Neural cell (in vitro differentiated cells): ENCODE measurements around the gene PSMG4. TPM values are rescaled to one million over a fixed set of nuclear protein-coding genes. Genes with fewer than 3 reads are reported as not detected.

Experiments
- H2AFZ ChIP-seq: fragments of 200-600, 300-800 bp; sonication (generic), shearing (Covaris generic); 2 replicates; pipeline ENCODE4 v1.6.0; 2014; ENCODE audit warnings: low read depth, mild to moderate bottlenecking, antibody characterized with exemption, low read length, moderate library complexity
- H3F3A ChIP-seq: fragments of 200-600 bp; shearing (Covaris generic); 2 replicates; pipeline ENCODE4 v1.6.1; 2016; ENCODE audit warnings: mild to moderate bottlenecking, moderate library complexity, mixed read lengths, antibody characterized with exemption, low read length; ENCODE audit not compliant: insufficient read depth, poor library complexity, severe bottlenecking
- H3K27ac ChIP-seq: fragments of 200-600, 300-800 bp; sonication (generic), shearing (Covaris generic); 2 replicates; pipeline ENCODE4 v1.5.1; 2014; ENCODE audit warnings: mild to moderate bottlenecking, low read length, moderate library complexity
- H3K27me3 ChIP-seq: fragments of 300-800, 200-600 bp; sonication (generic), shearing (Covaris generic); 2 replicates; pipeline ENCODE4 v1.6.0; 2014; ENCODE audit warnings: mild to moderate bottlenecking, low read depth, low read length, moderate library complexity; ENCODE audit not compliant: insufficient read depth
- H3K36me3 ChIP-seq: fragments of 300-800, 200-600 bp; sonication (generic), shearing (Covaris generic); 2 replicates; pipeline ENCODE4 v1.5.1; 2014; ENCODE audit warnings: mild to moderate bottlenecking, antibody characterized with exemption, low read length, moderate library complexity; ENCODE audit not compliant: insufficient read depth
- H3K4me2 ChIP-seq: fragments of 300-800, 200-600 bp; sonication (generic), shearing (Covaris generic); 2 replicates; pipeline ENCODE4 v1.6.0; 2014; ENCODE audit warnings: mild to moderate bottlenecking, low read length
- H3K4me3 ChIP-seq: fragments of 300-800, 200-600 bp; sonication (generic), shearing (Covaris generic); 2 replicates; pipeline ENCODE4 v1.5.1; 2014; ENCODE audit warnings: mild to moderate bottlenecking, low read length, moderate library complexity
- H3K79me2 ChIP-seq: fragments of 200-600 bp; shearing (Covaris generic); replicated peaks from 2 replicates; pipeline ENCODE4 v1.6.0; 2014; ENCODE audit warnings: mild to moderate bottlenecking, low read length, moderate library complexity; ENCODE audit not compliant: insufficient read depth
- H3K9ac ChIP-seq: fragments of 300-800, 200-600 bp; sonication (generic), shearing (Covaris generic); 2 replicates; pipeline ENCODE4 v1.6.1; 2016; ENCODE audit warnings: mild to moderate bottlenecking, low read length, mixed read lengths
- H3K9me2 ChIP-seq: fragments of 200-600 bp; shearing (Covaris generic); 2 replicates; pipeline ENCODE4 v1.6.1; 2016; ENCODE audit warnings: mild to moderate bottlenecking, low read length, mixed read lengths; ENCODE audit not compliant: insufficient read depth
- H3K9me3 ChIP-seq: fragments of 200-600, 300-800 bp; sonication (generic), shearing (Covaris generic); 2 replicates; pipeline ENCODE4 v1.6.1; 2016; ENCODE audit warnings: mild to moderate bottlenecking, mixed run types, low read length, moderate library complexity, mixed read lengths
- H4K20me1 ChIP-seq: fragments of 200-600 bp; shearing (Covaris generic); 2 replicates; pipeline ENCODE4 v1.6.1; 2016; ENCODE audit warnings: mild to moderate bottlenecking, mixed run types; ENCODE audit not compliant: insufficient read depth
- EP300 ChIP-seq: fragments of 450-650 bp; conservative IDR thresholded peaks from 2 replicates; pipeline ENCODE4 v1.6.1; 2014; ENCODE audit warnings: antibody characterized with exemption, mild to moderate bottlenecking, moderate library complexity; ENCODE audit not compliant: poor library complexity, severe bottlenecking
- EZH2 ChIP-seq: fragments of 200-600, 300-800 bp; shearing (Covaris generic), sonication (generic); IDR thresholded peaks from 2 replicates; pipeline ENCODE4 v1.6.1; 2014; ENCODE audit warnings: antibody characterized with exemption, low read length, borderline replicate concordance, mild to moderate bottlenecking; ENCODE audit not compliant: insufficient read depth, poor library complexity, severe bottlenecking
- MXI1 ChIP-seq: fragments of 450-650 bp; conservative IDR thresholded peaks from 2 replicates; pipeline ENCODE4 v1.6.1; 2014; ENCODE audit warnings: antibody characterized with exemption, mild to moderate bottlenecking; ENCODE audit not compliant: poor library complexity, severe bottlenecking
- POLR2AphosphoS5 ChIP-seq: IDR thresholded peaks from 2 replicates; pipeline ENCODE4 v1.6.1; 2012
- RAD21 ChIP-seq: fragments of 450-650 bp; conservative IDR thresholded peaks from 2 replicates; pipeline ENCODE4 v1.6.1; 2014; ENCODE audit warnings: antibody characterized with exemption, mild to moderate bottlenecking, moderate library complexity
- SMC3 ChIP-seq: fragments of 450-650 bp; conservative IDR thresholded peaks from 2 replicates; pipeline ENCODE4 v1.6.1; 2014; ENCODE audit warnings: antibody characterized with exemption, mild to moderate bottlenecking, moderate library complexity; ENCODE audit not compliant: poor library complexity
- TAF1 ChIP-seq: IDR thresholded peaks from 2 replicates; pipeline ENCODE4 v1.6.1; 2012; ENCODE audit warnings: low read depth
- polyA plus RNA-seq: library from polyadenylated mRNA; depleted of rRNA; stranded (reverse); fragments of >200 nt; gene quantifications from 2 replicates; pipeline ENCODE4 v1.2.3, GENCODE V29; 2014
- TF ChIP-seq, protein P1 (sequence below): fragments of 450-650 bp; IDR thresholded peaks from 2 replicates; pipeline ENCODE4 v1.5.1; 2014; ENCODE audit warnings: antibody characterized with exemption, mild to moderate bottlenecking, moderate library complexity; ENCODE audit not compliant: poor library complexity, severe bottlenecking
- TF ChIP-seq, protein P2 (sequence below): IDR thresholded peaks from 2 replicates; pipeline ENCODE4 v1.6.1; 2012; ENCODE audit warnings: borderline replicate concordance

PSMG4 gene
- polyA plus RNA-seq, 1 donor from 2014 or later: 52.0 TPM

DNA sequence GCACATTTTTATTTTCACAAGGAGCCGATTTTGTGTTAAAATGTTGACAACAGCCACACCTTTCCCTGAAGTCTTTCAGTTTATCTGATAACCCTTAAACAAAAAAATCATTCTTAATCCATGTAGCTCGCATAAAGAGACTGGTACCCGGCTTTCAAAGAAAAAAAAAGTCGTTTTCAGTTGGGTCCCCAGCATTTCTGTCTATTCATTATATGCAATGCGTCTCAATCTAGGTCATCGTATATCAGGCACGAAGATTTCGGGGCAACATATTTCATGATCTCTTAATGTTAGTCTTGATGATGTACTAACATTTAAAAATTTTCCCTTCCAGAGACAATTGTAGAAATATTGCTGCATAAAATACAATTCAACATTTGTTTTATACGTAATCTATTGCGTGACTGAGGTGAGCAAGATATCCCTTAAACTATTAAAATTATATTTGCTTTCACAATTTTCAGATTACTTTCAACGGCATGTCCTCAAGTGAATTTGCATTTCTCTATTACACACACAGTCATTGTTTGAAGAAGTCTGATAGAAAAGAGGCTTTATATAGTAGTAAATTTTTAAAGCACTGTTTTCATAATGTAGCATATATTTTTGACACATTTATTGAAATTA, 28.4 kb upstream of the PSMG4 start:
- Histone ChIP-seq H3K4me3 (peak overlapping the region; percentile 82), H2AFZ (no peak overlapping the region), H3K9me3 (no peaks in the 10 kb centered on the region), H3K27me3 (no peaks in the 10 kb centered on the region), H4K20me1 (peaks cover 19% of the 10 kb centered on the region), H3K27ac (peak overlapping the region; percentile 100), H3K79me2 (peaks cover 81% of the 10 kb centered on the region), H3K4me2 (peak overlapping the region; percentile 96), H3K36me3 (peaks cover 5% of the 10 kb centered on the region), H3K9me2 (no peaks in the 10 kb centered on the region), H3K9ac (peak overlapping the region; percentile 100), H3F3A (peaks cover 15% of the 10 kb centered on the region)
- no peak for TF ChIP-seq TAF1
- TF ChIP-seq MXI1: no peak
- TF ChIP-seq, protein P1, sequence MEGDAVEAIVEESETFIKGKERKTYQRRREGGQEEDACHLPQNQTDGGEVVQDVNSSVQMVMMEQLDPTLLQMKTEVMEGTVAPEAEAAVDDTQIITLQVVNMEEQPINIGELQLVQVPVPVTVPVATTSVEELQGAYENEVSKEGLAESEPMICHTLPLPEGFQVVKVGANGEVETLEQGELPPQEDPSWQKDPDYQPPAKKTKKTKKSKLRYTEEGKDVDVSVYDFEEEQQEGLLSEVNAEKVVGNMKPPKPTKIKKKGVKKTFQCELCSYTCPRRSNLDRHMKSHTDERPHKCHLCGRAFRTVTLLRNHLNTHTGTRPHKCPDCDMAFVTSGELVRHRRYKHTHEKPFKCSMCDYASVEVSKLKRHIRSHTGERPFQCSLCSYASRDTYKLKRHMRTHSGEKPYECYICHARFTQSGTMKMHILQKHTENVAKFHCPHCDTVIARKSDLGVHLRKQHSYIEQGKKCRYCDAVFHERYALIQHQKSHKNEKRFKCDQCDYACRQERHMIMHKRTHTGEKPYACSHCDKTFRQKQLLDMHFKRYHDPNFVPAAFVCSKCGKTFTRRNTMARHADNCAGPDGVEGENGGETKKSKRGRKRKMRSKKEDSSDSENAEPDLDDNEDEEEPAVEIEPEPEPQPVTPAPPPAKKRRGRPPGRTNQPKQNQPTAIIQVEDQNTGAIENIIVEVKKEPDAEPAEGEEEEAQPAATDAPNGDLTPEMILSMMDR: no peak
- TF ChIP-seq POLR2AphosphoS5: no peak
- TF ChIP-seq EZH2: no peak
- TF ChIP-seq EP300: no peak
- no peak for TF ChIP-seq RAD21
- TF ChIP-seq SMC3: no peak
- TF ChIP-seq, protein P2, sequence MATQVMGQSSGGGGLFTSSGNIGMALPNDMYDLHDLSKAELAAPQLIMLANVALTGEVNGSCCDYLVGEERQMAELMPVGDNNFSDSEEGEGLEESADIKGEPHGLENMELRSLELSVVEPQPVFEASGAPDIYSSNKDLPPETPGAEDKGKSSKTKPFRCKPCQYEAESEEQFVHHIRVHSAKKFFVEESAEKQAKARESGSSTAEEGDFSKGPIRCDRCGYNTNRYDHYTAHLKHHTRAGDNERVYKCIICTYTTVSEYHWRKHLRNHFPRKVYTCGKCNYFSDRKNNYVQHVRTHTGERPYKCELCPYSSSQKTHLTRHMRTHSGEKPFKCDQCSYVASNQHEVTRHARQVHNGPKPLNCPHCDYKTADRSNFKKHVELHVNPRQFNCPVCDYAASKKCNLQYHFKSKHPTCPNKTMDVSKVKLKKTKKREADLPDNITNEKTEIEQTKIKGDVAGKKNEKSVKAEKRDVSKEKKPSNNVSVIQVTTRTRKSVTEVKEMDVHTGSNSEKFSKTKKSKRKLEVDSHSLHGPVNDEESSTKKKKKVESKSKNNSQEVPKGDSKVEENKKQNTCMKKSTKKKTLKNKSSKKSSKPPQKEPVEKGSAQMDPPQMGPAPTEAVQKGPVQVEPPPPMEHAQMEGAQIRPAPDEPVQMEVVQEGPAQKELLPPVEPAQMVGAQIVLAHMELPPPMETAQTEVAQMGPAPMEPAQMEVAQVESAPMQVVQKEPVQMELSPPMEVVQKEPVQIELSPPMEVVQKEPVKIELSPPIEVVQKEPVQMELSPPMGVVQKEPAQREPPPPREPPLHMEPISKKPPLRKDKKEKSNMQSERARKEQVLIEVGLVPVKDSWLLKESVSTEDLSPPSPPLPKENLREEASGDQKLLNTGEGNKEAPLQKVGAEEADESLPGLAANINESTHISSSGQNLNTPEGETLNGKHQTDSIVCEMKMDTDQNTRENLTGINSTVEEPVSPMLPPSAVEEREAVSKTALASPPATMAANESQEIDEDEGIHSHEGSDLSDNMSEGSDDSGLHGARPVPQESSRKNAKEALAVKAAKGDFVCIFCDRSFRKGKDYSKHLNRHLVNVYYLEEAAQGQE: no peak

GRCh38 chr6:3230900-3231246, 27.9 kb upstream of the PSMG4 start:
- H3K27ac ChIP-seq: peak overlapping the region; percentile 100
- H3K27me3 ChIP-seq: no peaks in the 10 kb centered on the region
- H3K9ac ChIP-seq: peak overlapping the region; percentile 100
- TF ChIP-seq, protein P1: peak; percentile 5
- TF ChIP-seq, protein P2: peak; percentile 10
- TF ChIP-seq EZH2 (no peak), MXI1 (no peak), TAF1 (no peak), RAD21 (no peak), POLR2AphosphoS5 (peak; percentile 95), EP300 (peak; percentile 75), SMC3 (peak; percentile 16)
- H3K9me3 ChIP-seq: no peaks in the 10 kb centered on the region
- no peaks in the 10 kb centered on the region for H3K9me2 ChIP-seq
- H3K4me3 ChIP-seq: peak overlapping the region; percentile 82
- peaks cover 15% of the 10 kb centered on the region for H3F3A ChIP-seq
- H3K36me3 ChIP-seq: peaks cover 4% of the 10 kb centered on the region
- H3K79me2 ChIP-seq: peaks cover 82% of the 10 kb centered on the region
- no peak overlapping the region for H2AFZ ChIP-seq
- peaks cover 15% of the 10 kb centered on the region for H4K20me1 ChIP-seq
- H3K4me2 ChIP-seq: peak overlapping the region; percentile 100
